Head of caudate nucleus (tissue), 42 donors: ENCODE data around the gene C22orf15.

Source experiments
- DNase-seq, 42 donors: peaks; one replicate each; pipeline versions ENCODE4 v3.0.0 to v3.0.0-alpha.2; 2020 to 2021; ENCODE audit warnings: mixed read lengths in 7 of 42
- intact Hi-C: fragments of 100-400 bp; cut with DNase I; formaldehyde crosslinking; loops from one replicate; pipeline ENCODE4 v1.15.0; 2022

C22orf15 gene

GRCh38 chr22:23782703-23783102 is 19.9 kb downstream of the C22orf15 start:
- intact Hi-C loops, result no loop called here
- no peak for DNase-seq

- no peak for DNase-seq
- intact Hi-C loops, result no loop called here
These were observed 20.7 kb downstream of the C22orf15 start for GRCh38 chr22:23783265-23784150.

- intact Hi-C loops, result no loop called here
- no peak for DNase-seq
These were observed 21.5 kb downstream of the C22orf15 start for GRCh38 chr22:23784215-23784732.

GRCh38 chr22:23786261-23786710 is 23.5 kb downstream of the C22orf15 start:
- intact Hi-C loops, result no loop called here
- DNase-seq, result peak in 1 of 42 donors; percentile 35

- intact Hi-C loops, result no loop called here
These were observed 24.2 kb downstream of the C22orf15 start, which contains the start of gene SMARCB1 for GRCh38 chr22:23786752-23787599. Gene SMARCB1 (plus strand): TSS chr22:23786966. CDS start chr22:23787170, 204 bp downstream.

GRCh38 chr22:23787600-23787896 is 24.8 kb downstream of the C22orf15 start:
- no peak for DNase-seq
- intact Hi-C loops, result no loop called here

More at GRCh38 chr22:23786752-23787599, 24.2 kb downstream of the C22orf15 start, which contains the start of gene SMARCB1:
- DNase-seq, result peak; percentile 73 to 94 (median 87)

- intact Hi-C loops, result no loop called here
- DNase-seq, result no peak
These were observed 25.1 kb downstream of the C22orf15 start for GRCh38 chr22:23787910-23788309.

- intact Hi-C loops, result no loop called here
- no peak for DNase-seq
These were observed 26.3 kb downstream of the C22orf15 start for GRCh38 chr22:23789121-23789520.

GRCh38 chr22:23789638-23790037 is 26.8 kb downstream of the C22orf15 start:
- DNase-seq, result peak in 6 of 42 donors; percentile 28 to 68 (median 46)
- intact Hi-C loops, result no loop called here

- DNase-seq, result no peak
- intact Hi-C loops, result no loop called here
These were observed 28.3 kb downstream of the C22orf15 start for GRCh38 chr22:23790819-23791737.

GRCh38 chr22:23791738-23792645 is 29.2 kb downstream of the C22orf15 start:
- no peak for DNase-seq
- intact Hi-C loops, result no loop called here

GRCh38 chr22:23793326-23793725 is 30.5 kb downstream of the C22orf15 start:
- intact Hi-C loops, result no loop called here

GRCh38 chr22:23796461-23796860 is 33.7 kb downstream of the C22orf15 start:
- no peak for DNase-seq
- intact Hi-C loops, result no loop called here

More at GRCh38 chr22:23793326-23793725, 30.5 kb downstream of the C22orf15 start:
- DNase-seq, result no peak

GRCh38 chr22:23800297-23801237 is 37.8 kb downstream of the C22orf15 start:
- intact Hi-C loops, result no loop called here
- DNase-seq, result no peak

- intact Hi-C loops, result no loop called here
- DNase-seq, result no peak
These were observed 38.5 kb downstream of the C22orf15 start for GRCh38 chr22:23801238-23801821.

GRCh38 chr22:23801886-23802377 is 39.1 kb downstream of the C22orf15 start:
- no peak for DNase-seq
- intact Hi-C loops, result no loop called here
